T-helper 22 cell (primary cell): ENCODE results near the gene THRA.

Experiments
- DNase-seq: peaks from one replicate; pipeline ENCODE4 v3.0.0-alpha.2; 2020; ENCODE audit warnings: low read depth

THRA gene

GRCh38 chr17:40099619-40100418 lies 37.1 kb downstream of the THRA start:
- no peak for DNase-seq

DNA sequence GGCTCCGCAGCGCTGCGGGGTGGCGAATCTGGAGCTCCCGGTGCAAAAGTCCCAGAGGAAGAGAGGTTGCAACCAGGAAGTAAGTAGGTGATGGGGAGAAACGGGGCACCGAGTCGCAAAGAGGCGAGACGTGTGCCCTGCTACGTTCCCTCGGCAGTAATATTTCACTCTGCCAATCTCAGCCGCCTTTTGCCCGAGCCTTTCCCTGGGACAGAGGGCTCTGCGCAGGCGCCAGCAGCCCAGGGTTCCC lies 37.6 kb downstream of the THRA start, which contains the start of gene NR1D1:
NR1D1 (minus strand) TSS at position 171 of the 250 bp plus-strand sequence. CDS start 495 bp downstream, outside the sequence.
- DNase-seq = no peak

GRCh38 chr17:40100669-40101366 lies 38.1 kb downstream of the THRA start:
- peak; percentile 93 for DNase-seq

GRCh38 chr17:40101367-40102210 lies 38.8 kb downstream of the THRA start:
- DNase-seq = no peak

GRCh38 chr17:40103071-40103661 lies 40.4 kb downstream of the THRA start:
- no peak for DNase-seq

- no peak for DNase-seq
Observed at GRCh38 chr17:40103688-40104087, 40.9 kb downstream of the THRA start.

DNA sequence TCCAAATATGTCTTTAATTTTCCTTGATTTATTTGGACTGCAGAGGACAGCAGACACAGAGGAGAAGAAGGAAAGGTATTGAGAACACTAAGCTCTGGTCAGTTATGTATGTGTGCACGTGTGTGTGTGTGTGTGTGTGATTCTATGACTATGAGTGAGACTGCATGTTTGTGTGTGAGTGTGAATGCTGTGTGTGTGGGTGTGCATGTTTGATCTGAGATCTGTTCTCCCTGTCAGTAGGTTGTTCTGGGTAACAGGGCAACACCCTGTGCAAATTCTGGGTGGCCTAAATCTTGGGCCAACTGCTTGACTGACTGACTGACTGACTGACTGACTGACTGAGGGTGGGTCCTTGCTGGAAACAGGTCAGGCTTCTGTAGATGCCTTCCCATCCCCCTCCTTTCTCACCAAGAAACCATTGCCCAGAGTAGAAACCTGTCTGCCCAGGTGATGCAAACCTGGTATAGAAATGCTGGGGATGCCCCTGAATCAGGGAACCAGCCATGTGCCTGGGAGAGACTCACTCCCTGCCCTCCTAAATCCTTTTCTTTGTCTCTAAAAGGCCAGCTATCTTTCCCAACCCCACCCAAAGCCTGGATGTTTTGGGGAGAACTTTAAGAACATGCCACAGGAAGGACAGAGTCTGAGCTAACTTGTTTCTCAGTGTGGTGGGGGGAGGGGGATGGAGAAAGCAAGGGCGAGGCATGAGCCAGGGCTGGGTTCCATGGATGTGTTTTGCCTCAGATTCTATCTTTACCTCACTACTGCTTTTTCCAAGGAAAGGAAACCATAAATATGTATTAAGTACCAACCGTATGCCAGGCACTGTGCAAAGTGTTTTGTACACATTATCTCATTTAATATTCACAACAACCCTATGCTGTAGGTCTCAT lies 42.1 kb downstream of the THRA start:
- DNase-seq = no peak

DNA sequence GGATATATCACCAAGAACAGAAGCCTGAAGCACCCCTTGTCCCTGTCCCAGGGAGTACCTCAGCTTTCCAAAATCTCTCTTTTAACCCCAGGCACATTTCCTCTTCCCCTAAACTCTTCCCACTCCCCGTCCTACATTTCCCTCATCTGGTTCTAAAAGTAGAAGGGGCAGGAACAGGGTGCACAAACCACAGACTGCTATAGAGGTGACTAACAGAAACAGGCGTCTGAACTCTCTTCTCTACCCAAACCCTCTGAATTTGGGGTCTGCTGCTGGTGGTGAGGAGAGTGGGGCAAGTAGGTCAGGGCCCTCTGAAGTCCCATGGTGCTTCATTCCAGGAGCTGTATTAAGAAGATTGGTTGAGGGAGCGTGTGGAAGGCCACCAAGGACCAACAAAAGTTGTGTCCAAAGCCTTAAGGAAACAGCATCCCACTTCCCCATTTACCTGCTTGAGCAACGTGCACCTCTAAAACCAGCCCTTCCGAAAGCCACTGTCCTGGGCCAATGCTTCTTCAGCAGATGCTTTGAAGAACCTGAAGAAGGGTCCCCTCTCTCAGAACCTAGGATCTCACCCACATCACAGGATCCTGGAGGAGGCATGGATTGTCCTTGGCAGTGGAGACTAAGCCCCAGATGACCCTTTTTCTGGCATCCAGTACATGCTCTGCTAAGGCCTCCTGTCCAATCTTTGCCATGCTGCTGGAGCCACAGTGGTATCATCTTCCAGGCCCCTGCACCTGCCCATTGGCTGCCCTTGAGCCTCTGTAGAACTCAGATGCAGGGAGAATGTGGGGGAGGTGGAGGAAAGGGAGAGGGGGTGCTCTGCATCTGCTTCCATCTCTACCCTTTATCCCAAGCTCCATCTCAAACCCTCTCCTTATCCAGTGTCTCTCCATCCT lies 43.3 kb downstream of the THRA start:
- DNase-seq = no peak

DNA sequence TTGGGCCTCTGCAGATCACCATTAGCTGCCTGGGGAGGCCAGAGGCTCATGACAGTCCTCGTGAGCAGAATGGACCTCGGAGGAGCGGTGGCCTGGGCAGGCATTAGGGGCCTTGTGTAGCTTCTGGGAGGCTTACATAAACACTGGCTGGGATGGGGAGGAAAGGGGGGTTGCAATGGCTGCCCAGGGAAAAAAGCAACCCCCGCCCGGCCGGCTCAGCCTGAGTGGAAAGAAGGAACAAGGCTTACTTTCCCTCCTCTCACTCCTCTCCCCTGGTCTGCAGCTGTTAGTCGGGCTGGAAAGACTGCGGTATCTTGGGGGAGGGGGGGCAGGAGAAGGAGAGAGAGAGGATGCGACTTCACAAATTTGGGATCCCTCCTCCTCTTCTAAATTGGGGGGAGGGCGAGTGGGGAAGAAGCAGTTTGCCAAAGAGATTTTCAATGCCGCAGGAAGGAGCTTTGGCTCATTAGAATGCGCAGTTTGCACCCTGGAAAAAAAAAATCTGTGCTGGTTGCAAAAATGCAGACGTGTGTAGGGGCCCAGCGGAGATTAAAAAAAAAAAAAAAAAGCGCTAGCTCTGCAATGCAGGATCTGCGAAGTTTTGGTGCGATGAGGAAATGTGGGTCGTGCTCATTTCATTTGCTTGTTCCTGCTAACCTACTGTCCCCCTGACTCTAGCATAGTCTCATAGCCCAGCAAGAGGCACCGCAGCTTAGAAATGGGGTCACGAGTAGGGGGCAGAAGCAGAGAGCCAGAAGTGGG lies 44.2 kb downstream of the THRA start:
- no peak for DNase-seq

- no peak for DNase-seq
Observed at GRCh38 chr17:40107522-40108174, 44.9 kb downstream of the THRA start.

DNA sequence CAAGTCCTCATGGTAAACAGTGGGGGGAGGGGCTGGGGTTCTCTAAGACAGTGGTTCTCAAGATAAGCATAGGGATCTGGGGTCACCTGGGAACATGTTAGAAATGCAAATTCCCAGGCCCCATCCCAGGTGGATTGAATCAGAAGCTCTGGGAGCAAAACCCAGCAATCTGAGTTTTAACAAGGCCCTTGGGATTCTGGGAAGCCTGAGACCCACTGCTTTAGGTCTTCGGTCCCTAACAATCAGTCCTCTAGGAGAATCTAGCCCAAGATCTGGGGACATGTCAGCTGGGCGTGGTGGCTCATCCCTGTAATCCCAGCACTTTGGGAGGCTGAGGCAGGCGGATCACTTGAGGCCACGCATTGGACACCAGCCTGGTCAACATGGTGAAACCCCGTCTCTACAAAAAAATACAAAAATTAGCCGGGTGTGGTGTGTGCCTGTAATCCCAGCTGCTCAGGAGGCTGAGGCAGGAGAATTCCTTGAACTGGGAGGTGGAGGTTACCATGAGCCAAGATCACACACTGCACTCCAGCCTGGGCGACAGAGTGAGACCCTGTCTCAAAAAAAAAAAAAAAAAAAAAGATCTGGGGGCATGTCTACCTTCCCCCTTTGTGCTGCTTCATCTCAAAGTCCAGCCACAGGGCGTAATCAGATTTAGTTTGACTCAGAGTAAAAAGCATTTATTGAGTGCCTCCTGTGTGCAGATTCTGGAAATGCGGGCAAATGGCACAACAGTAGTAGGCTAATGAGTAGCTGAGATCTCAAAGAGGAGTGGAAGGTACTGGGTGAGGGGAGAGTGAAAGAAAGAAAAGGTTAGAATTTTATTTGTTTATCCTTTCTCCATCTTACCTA lies 46.4 kb downstream of the THRA start:
- no peak for DNase-seq

DNA sequence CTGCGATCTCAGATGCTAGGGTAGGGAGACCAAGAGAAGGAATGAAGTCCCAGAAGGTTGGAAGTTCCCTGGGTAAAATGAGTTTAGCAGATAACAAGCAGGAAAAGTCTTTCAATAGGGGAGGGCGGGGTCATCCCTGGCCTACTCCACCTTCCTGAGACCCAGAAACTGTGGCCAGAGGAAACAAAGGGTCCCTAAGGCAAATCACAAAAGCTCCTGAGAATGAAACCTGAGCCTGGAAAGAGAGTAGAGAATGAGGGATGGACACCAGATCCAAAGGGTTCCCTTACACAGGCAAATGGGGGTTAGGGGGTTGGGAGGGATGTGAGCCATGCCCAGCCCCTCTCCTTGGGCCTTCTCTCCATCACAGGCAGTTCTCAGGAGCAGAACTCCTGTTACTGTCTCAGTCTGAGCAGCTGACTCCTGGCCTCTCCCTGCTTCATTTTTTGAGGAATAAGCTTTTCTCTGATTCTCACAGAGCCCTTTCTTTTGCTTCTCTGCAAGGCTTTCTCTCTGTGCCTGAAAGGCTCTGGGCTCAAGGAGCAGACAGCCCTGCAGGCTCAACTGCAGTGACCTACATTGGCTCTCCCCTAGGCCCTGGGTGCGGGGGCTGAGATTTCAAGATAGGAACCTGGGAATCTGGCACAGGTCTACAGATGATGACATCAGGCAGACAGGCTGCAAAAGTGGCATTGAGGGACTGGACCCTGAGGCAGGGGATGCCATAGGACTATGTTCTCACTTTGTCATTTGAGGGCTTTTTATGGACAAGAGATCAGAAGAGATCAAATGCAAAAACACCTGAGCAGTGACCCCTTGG lies 47.5 kb downstream of the THRA start:
- no peak for DNase-seq

GRCh38 chr17:40111221-40112128 lies 48.7 kb downstream of the THRA start:
- peak; percentile 50 for DNase-seq

DNA sequence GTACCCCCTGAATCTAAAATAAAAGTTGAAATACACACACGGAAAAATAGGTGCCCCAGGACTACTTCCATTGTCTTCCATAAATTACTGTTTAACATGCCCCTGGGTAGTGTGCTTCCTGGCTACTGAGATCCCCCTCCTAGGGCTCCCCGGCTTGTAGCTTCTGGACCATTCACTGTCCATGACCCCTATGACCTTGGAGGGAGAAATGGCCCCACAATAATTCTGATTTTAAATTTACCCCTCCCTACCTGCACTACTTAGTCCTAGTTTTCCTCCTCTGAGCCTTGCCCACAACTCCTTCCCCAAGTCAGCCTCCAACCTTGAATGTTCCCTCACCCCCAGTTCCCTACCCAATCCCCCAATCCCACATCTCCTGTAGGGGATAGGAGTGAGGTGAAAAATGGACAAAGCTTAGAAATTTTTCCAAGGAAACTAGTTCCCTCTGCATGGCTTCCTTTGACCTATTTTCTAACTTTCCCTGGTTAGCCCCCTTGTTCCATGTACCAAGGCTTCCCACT lies 49.5 kb downstream of the THRA start:
- DNase-seq = no peak

- no peak for DNase-seq
Observed at GRCh38 chr17:40112718-40113109, 49.9 kb downstream of the THRA start.
